ENCODE measurements around the gene NUDT4. TPM values are rescaled to one million over a fixed set of nuclear protein-coding genes. Genes with fewer than 3 reads are reported as not detected.
"Not testable (repeated sequence)": the region's sequence is repeated elsewhere in the genome, so short reads cannot be mapped to it uniquely, and the experiment has no call there.

Gene NUDT4
- polyA plus RNA-seq, 4 donors = 15.9 to 80.8 (median 22.4) TPM

DNA sequence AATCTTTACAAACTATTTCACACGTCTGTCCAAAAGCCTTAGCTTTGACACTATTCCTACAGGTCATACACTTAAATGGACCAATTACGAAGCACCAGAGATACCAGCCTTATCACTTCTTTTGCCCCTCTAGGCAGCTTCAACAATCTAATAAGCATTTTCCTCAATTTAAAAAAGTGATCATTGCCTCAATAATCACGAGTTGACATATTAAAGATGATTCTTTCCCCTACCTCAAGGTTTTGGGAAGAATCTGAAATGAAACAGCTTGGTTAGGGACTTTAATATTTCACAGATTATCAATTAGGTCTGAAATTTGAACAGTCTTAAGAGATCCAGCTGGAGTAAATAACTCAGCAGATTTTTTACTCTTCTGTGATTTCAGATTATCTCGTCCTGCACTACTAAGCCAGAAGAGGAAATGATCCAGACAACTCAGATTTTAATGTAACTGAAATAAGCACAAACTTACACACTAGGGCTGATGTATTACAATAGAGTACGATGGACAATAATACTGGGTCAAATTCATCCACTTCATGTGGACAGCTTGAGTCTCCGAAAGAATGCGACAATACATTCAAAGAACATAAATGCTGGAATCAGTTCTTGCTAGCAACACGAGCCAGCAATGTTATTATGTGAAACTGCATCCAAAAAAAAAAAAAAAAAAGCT is 48.1 kb downstream of the NUDT4 start:
- Histone ChIP-seq H3K27ac (ENCODE audit: low read depth in 1 of 3, low read length in 2 of 3) (no peak overlapping the region), H3K9me3 (ENCODE audit: control insufficient read depth in 2 of 2, insufficient read depth in 1 of 2, low read depth in 1 of 2, low read length in 1 of 2) (no peaks in the 10 kb centered on the region)

DNA sequence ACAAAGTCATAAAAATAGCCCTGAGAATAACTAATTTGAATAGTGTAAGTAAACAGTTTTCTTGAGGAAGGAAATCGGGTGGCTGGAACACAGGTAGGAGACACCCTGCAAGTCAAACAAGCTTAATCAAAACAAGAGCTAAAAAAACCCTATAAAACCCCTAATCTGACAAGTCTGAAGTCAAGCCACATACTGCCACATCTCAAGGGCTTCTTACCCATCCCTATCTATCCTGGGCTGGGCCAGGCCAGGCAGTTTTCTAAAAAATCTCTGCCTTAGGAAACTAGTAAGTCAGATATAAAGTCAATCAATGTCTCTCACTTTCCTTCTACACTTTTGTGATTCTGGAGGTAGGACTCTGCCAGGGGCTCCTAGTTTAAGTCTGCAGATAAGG is 48.7 kb downstream of the NUDT4 start:
- WGBS, 3 donors = 13 to 63% (median 38%) methylated on average over 1 of the region's 1 CpG
- no peaks in the 10 kb centered on the region for H3K36me3 ChIP-seq (ENCODE audit: control insufficient read depth in 3 of 3, insufficient read depth in 2 of 3, low read depth in 1 of 3, low read length in 3 of 3)
- no peaks in the 10 kb centered on the region for H3K9me3 ChIP-seq (ENCODE audit: control insufficient read depth in 2 of 2, insufficient read depth in 1 of 2, low read depth in 1 of 2, low read length in 1 of 2)
- peaks cover 4 to 11% (median 8%) of the 10 kb centered on the region in 3 donors for H3K4me1 ChIP-seq (ENCODE audit: control insufficient read depth in 3 of 3, insufficient read depth in 2 of 3, low read depth in 1 of 3, low read length in 2 of 3)
- FAIRE-seq (no peak), DNase-seq (no peak)
- no peaks in the 10 kb centered on the region for H3K27me3 ChIP-seq (ENCODE audit: control insufficient read depth in 3 of 3, insufficient read depth in 3 of 3, low read length in 3 of 3)
- H3K27ac ChIP-seq (ENCODE audit: low read depth in 1 of 3, low read length in 2 of 3) = peak overlapping the region in 1 of 3 donors; percentile 44
- H3K4me3 ChIP-seq (ENCODE audit: low read depth in 1 of 3, low read length in 3 of 3) = no peak overlapping the region

More for the DNA sequence above, 48.1 kb downstream of the NUDT4 start:
- no peaks in the 10 kb centered on the region for H3K36me3 ChIP-seq (ENCODE audit: control insufficient read depth in 3 of 3, insufficient read depth in 2 of 3, low read depth in 1 of 3, low read length in 3 of 3)
- no peaks in the 10 kb centered on the region for H3K27me3 ChIP-seq (ENCODE audit: control insufficient read depth in 3 of 3, insufficient read depth in 3 of 3, low read length in 3 of 3)
- 52 to 79% (median 72%) methylated on average over 8 of the region's 8 CpGs for WGBS, 3 donors
- H3K4me3 ChIP-seq (ENCODE audit: low read depth in 1 of 3, low read length in 3 of 3) = no peak overlapping the region
- H3K4me1 ChIP-seq (ENCODE audit: control insufficient read depth in 3 of 3, insufficient read depth in 2 of 3, low read depth in 1 of 3, low read length in 2 of 3) = peaks cover 4 to 10% (median 8%) of the 10 kb centered on the region in 3 donors
- FAIRE-seq (no peak), DNase-seq (no peak)

- WGBS, 3 donors = 80 to 85% (median 85%) methylated on average over 5 of the region's 5 CpGs
- no peak overlapping the region for H3K27ac ChIP-seq (ENCODE audit: low read depth in 1 of 3, low read length in 2 of 3)
- DNase-seq (no peak), FAIRE-seq (no peak)
- peaks cover 4 to 12% (median 8%) of the 10 kb centered on the region in 3 donors for H3K4me1 ChIP-seq (ENCODE audit: control insufficient read depth in 3 of 3, insufficient read depth in 2 of 3, low read depth in 1 of 3, low read length in 2 of 3)
- no peaks in the 10 kb centered on the region for H3K36me3 ChIP-seq (ENCODE audit: control insufficient read depth in 3 of 3, insufficient read depth in 2 of 3, low read depth in 1 of 3, low read length in 3 of 3)
- H3K9me3 ChIP-seq (ENCODE audit: control insufficient read depth in 2 of 2, insufficient read depth in 1 of 2, low read depth in 1 of 2, low read length in 1 of 2) = no peaks in the 10 kb centered on the region
- H3K27me3 ChIP-seq (ENCODE audit: control insufficient read depth in 3 of 3, insufficient read depth in 3 of 3, low read length in 3 of 3) = no peaks in the 10 kb centered on the region
- no peak overlapping the region for H3K4me3 ChIP-seq (ENCODE audit: low read depth in 1 of 3, low read length in 3 of 3)
Measured at GRCh38 chr12:93427779-93428564, 50.2 kb downstream of the NUDT4 start.

- 60 to 79% (median 77%) methylated on average over 1 of the region's 1 CpG for WGBS, 3 donors
- Histone ChIP-seq H3K36me3 (ENCODE audit: control insufficient read depth in 3 of 3, insufficient read depth in 2 of 3, low read depth in 1 of 3, low read length in 3 of 3) (no peaks in the 10 kb centered on the region), H3K9me3 (ENCODE audit: control insufficient read depth in 2 of 2, insufficient read depth in 1 of 2, low read depth in 1 of 2, low read length in 1 of 2) (no peaks in the 10 kb centered on the region), H3K4me1 (ENCODE audit: control insufficient read depth in 3 of 3, insufficient read depth in 2 of 3, low read depth in 1 of 3, low read length in 2 of 3) (peaks cover 4 to 8% (median 7%) of the 10 kb centered on the region in 3 donors), H3K4me3 (ENCODE audit: low read depth in 1 of 3, low read length in 3 of 3) (no peak overlapping the region), H3K27me3 (ENCODE audit: control insufficient read depth in 3 of 3, insufficient read depth in 3 of 3, low read length in 3 of 3) (no peaks in the 10 kb centered on the region), H3K27ac (ENCODE audit: low read depth in 1 of 3, low read length in 2 of 3) (no peak overlapping the region)
- FAIRE-seq (no peak), DNase-seq (no peak)
Measured at GRCh38 chr12:93429448-93429847, 51.7 kb downstream of the NUDT4 start.

DNA sequence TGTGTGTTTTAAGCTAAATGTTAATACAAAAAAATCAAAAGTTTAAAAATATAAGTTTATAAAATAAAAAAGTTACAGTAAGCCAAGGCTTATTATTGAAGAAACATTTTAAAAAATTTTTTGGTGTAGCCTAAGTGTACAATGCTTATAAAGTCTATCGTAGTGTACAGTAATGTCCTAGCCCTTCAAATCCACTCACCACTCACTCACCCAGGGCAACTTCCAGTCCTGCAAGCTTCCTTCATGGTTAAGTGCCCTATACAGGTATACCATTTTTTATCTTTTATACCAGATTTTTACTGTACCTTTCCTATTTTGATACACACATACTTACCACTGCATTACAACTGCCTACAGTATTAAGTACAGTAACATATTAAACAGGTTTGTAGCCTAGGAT is 52.1 kb downstream of the NUDT4 start:
- H3K9me3 ChIP-seq (ENCODE audit: control insufficient read depth in 2 of 2, insufficient read depth in 1 of 2, low read depth in 1 of 2, low read length in 1 of 2) = no peaks in the 10 kb centered on the region
- 88 to 92% (median 90%) methylated on average over 1 of the region's 1 CpG for WGBS, 3 donors

GRCh38 chr12:93430280-93430679 is 52.6 kb downstream of the NUDT4 start:
- WGBS, 3 donors = 83 to 91% (median 88%) methylated on average over 4 of the region's 4 CpGs
- H3K4me1 ChIP-seq (ENCODE audit: control insufficient read depth in 3 of 3, insufficient read depth in 2 of 3, low read depth in 1 of 3, low read length in 2 of 3) = peaks cover 4 to 7% (median 6%) of the 10 kb centered on the region in 3 donors
- H3K27me3 ChIP-seq (ENCODE audit: control insufficient read depth in 3 of 3, insufficient read depth in 3 of 3, low read length in 3 of 3) = no peaks in the 10 kb centered on the region
- H3K4me3 ChIP-seq (ENCODE audit: low read depth in 1 of 3, low read length in 3 of 3) = no peak overlapping the region
- H3K9me3 ChIP-seq (ENCODE audit: control insufficient read depth in 2 of 2, insufficient read depth in 1 of 2, low read depth in 1 of 2, low read length in 1 of 2) = no peaks in the 10 kb centered on the region
- no peak for DNase-seq
- no peak overlapping the region for H3K27ac ChIP-seq (ENCODE audit: low read depth in 1 of 3, low read length in 2 of 3)
- H3K36me3 ChIP-seq (ENCODE audit: control insufficient read depth in 3 of 3, insufficient read depth in 2 of 3, low read depth in 1 of 3, low read length in 3 of 3) = no peaks in the 10 kb centered on the region
- no peak for FAIRE-seq

More for the DNA sequence above, 52.1 kb downstream of the NUDT4 start:
- DNase-seq (no peak), FAIRE-seq (no peak)
- Histone ChIP-seq H3K4me3 (ENCODE audit: low read depth in 1 of 3, low read length in 3 of 3) (no peak overlapping the region), H3K27ac (ENCODE audit: low read depth in 1 of 3, low read length in 2 of 3) (no peak overlapping the region), H3K4me1 (ENCODE audit: control insufficient read depth in 3 of 3, insufficient read depth in 2 of 3, low read depth in 1 of 3, low read length in 2 of 3) (peaks cover 4 to 8% (median 6%) of the 10 kb centered on the region in 3 donors), H3K27me3 (ENCODE audit: control insufficient read depth in 3 of 3, insufficient read depth in 3 of 3, low read length in 3 of 3) (no peaks in the 10 kb centered on the region), H3K36me3 (ENCODE audit: control insufficient read depth in 3 of 3, insufficient read depth in 2 of 3, low read depth in 1 of 3, low read length in 3 of 3) (no peaks in the 10 kb centered on the region)

GRCh38 chr12:93432031-93432430 is 54.3 kb downstream of the NUDT4 start:
- not testable (repeated sequence) for H3K4me3 ChIP-seq (ENCODE audit: low read depth in 1 of 3, low read length in 3 of 3); H3K4me1 ChIP-seq (ENCODE audit: control insufficient read depth in 3 of 3, insufficient read depth in 2 of 3, low read depth in 1 of 3, low read length in 2 of 3); DNase-seq; H3K9me3 ChIP-seq (ENCODE audit: control insufficient read depth in 2 of 2, insufficient read depth in 1 of 2, low read depth in 1 of 2, low read length in 1 of 2); H3K36me3 ChIP-seq (ENCODE audit: control insufficient read depth in 3 of 3, insufficient read depth in 2 of 3, low read depth in 1 of 3, low read length in 3 of 3); H3K27me3 ChIP-seq (ENCODE audit: control insufficient read depth in 3 of 3, insufficient read depth in 3 of 3, low read length in 3 of 3); H3K27ac ChIP-seq (ENCODE audit: low read depth in 1 of 3, low read length in 2 of 3); FAIRE-seq
- WGBS, 3 donors = 89 to 94% (median 89%) methylated on average over 6 of the region's 6 CpGs

DNA sequence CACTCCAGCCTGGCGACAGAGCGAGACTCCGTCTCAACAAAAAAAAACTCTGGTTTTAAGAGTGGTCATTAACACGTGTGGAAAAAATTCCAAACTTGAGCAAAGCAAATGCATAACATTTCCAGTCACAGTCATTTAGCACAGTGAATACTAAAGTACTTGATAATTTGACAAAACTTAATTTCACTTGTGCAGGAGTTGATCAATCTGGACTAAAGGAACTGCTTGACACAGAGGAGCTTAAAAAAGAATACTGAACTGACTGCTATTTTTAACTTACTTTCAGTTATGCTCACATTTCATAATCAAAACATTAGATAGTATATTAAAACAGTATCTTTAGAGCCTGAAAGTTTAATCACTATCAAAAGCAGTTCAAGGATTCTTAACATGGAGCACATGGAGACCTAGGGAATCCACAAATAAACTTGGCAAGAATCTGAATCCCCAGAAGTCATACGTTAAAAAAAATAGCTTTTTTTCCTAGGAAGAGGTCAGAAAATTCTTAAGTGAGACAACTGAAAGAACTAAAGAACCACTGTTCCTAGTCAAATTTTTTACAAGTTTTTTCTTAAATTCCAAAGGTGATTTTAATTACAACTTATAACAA is 56.6 kb downstream of the NUDT4 start:
- Histone ChIP-seq H3K9me3 (ENCODE audit: control insufficient read depth in 2 of 2, insufficient read depth in 1 of 2, low read depth in 1 of 2, low read length in 1 of 2) (no peaks in the 10 kb centered on the region), H3K36me3 (ENCODE audit: control insufficient read depth in 3 of 3, insufficient read depth in 2 of 3, low read depth in 1 of 3, low read length in 3 of 3) (no peaks in the 10 kb centered on the region), H3K4me1 (ENCODE audit: control insufficient read depth in 3 of 3, insufficient read depth in 2 of 3, low read depth in 1 of 3, low read length in 2 of 3) (peaks cover 0 to 9% (median 0%) of the 10 kb centered on the region in 3 donors), H3K27ac (ENCODE audit: low read depth in 1 of 3, low read length in 2 of 3) (no peak overlapping the region), H3K27me3 (ENCODE audit: control insufficient read depth in 3 of 3, insufficient read depth in 3 of 3, low read length in 3 of 3) (no peaks in the 10 kb centered on the region), H3K4me3 (ENCODE audit: low read depth in 1 of 3, low read length in 3 of 3) (no peak overlapping the region)
- WGBS, 3 donors = 59 to 80% (median 68%) methylated on average over 5 of the region's 5 CpGs
- FAIRE-seq (no peak), DNase-seq (no peak)

Measured in small intestine (tissue), 7 donors.